HFF-Myc (cell line): Measurements from ENCODE around the gene YIF1A.

Source experiments
- DNase-seq: peaks from one replicate; pipeline ENCODE4 v3.0.0-alpha.2; 2011; ENCODE audit warnings: low read depth; ENCODE audit errors: extremely low read depth
- H3K4me3 ChIP-seq: replicated peaks from 2 replicates; pipeline ENCODE4 v1.5.1; 2011; ENCODE audit warnings: low read depth, mild to moderate bottlenecking, control low read depth, low read length
- CTCF ChIP-seq: IDR thresholded peaks from 2 replicates; pipeline ENCODE4 v1.5.1; 2012; ENCODE audit warnings: mild to moderate bottlenecking, low read depth, low read length, control low read depth; ENCODE audit errors: missing control alignments

The YIF1A gene

DNA sequence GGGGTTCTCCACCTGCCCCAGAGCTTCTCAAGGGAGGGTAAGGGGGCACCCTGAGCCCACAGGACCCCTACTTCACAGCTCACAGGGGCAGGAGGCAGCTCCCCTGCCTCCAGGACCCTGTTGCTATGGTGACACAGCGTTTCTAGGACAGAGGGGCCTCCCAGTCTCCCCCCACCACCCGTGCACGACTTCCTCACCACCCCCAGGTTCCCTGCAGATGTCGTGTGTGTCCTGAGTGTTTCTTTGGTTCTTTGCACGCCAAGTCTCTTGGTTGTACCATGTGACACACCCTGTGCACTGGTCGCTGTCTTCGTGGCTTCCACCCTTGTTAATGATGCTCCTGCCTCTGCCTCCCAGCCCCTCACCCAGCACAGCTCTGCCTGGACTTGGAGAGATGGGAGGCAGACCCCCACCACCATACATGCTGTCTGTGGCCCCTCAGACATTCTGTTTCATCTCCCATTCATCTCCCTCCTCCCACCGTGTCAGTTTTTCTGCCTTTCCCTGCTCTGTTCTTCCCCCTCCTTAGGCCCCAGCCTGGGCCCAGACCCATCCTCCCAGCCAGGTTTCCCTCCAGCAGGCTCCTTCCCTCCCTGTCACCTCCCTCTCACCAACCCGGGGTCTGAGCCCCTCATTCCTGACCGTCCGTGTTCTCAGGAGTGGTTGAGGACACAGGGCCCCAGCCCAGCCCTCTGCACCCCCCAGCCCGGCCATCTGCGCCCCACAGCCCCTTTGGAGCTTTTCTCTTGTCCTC, 45.0 kb downstream of the YIF1A start:
- no peak for DNase-seq
- TF ChIP-seq CTCF = no peak
- no peak overlapping the region for H3K4me3 ChIP-seq

DNA sequence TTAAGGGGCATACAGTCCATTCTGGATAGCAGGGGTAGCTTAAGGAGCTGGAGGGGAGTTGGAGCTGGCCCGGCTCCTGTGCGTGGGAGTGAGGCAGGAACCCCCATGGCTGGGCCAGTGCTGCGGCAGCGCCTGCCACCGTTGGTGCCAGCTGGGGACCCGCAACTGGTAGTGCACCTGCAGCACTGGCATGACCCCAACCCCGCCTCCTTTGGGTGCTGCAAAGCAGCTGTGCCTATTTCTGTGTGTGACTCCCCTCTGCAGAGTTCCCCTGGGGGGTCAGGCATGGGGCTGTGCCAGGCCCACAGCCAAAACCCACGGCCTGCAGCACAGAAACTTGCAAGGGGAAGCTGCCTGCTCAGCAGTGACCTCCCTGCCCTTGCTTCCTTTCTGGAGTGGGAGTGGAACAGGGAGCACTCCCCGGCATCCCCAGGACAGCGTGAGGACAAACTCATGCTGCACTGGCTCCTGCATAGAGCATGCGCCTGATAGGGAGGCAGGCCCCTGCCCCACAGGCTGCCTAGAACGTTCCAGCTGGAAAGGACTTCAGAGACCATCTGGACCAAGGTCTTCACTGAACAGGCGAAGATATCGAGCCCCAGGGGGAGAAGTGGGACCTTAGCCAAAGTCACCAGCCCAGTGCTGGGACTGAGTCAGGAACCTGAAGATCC, 46.7 kb downstream of the YIF1A start:
- DNase-seq = no peak
- TF ChIP-seq CTCF = no peak
- no peak overlapping the region for H3K4me3 ChIP-seq

GRCh38 chr11:66240781-66241136, 48.2 kb downstream of the YIF1A start:
- DNase-seq = no peak
- no peak for TF ChIP-seq CTCF
- no peak overlapping the region for H3K4me3 ChIP-seq

DNA sequence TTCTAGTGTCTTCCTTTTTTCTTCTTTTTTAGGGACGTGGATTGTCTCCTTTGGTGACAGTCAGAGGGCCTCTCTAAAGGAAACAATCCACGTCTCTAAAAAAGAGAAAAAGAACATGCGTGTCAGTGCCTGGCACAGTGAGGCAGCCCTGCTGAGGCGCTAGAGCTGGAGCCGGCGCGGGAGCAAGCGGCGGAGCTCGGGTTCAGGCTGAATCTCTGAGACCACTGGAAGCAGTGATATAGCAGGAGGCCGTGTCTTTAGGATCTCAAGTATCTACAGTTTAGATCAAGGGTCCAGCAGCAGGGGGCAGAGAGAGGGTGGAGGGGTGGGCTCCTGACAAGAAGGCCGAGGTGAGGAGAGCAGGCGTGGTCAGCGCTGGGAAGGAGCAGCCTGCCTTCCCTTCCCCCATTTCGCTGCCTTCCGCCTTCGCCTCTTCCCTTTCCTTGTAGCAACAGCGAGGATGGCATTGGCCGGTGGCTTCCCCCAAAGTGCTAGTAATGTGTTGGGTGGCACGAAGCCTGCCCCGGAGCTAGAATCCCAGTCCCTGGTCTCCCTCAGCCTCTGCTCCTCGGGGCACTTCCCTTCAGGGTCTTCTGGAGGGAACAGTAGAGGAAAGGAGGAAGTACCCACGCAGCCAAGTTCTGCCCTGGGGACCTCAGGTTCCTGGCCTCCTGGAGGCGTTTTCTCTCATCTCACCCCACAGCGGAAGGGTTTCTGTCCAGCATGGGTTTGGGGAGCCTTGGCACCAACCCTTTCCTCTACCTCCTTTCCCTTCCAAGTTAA, 48.8 kb downstream of the YIF1A start:
- no peak for TF ChIP-seq CTCF
- no peak overlapping the region for H3K4me3 ChIP-seq
- DNase-seq = no peak

DNA sequence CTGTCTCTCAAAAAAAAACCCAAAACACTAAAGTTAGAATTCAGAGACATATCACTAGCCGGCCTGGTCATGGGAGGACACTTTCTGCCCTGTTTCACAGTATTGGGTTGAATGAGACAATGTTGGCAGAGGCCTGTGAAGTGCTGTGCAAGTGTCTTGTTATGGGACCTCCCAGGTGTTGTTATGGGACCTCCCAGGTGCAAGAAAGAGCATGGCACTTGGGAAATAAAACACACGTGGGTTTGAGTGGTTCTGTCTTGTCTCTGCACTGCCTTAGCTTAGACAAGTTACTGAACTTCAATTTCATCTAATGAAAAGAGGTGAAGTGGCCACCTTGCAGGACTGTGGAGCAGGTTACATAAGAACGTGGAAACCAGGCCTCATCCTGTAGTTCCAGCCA, 49.4 kb downstream of the YIF1A start:
- no peak for DNase-seq
- no peak overlapping the region for H3K4me3 ChIP-seq
- no peak for TF ChIP-seq CTCF

- no peak for DNase-seq
- no peak for TF ChIP-seq CTCF
- H3K4me3 ChIP-seq = no peak overlapping the region
Measured at GRCh38 chr11:66238786-66239413, 50.0 kb downstream of the YIF1A start.
